Glomerular visceral epithelial cell (primary cell): ENCODE data around the gene ELAC2.

ENCODE experiments used
- DNase-seq: peaks from one replicate; pipeline ENCODE4 v3.0.0-alpha.2; 2016; ENCODE audit errors: extremely low spot score

ELAC2 gene

DNA sequence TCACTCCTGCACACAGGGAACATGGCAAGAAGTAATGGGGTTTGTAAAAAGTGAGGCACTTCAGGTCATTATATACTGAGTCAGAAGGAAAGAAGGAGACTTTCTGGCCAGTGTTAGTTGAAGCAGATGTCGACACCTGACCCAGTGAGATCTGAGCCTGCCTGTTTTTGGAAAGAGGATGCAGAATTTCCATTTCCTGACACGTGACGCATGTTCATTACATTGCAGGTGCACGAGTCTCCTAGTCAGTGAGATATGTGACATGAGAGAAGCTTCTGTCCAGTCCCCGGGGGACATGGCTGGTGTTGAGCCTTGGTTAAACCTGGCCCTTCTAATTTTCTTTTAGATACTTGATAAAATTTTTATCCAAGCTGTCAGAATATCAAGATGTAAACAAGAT is 62.3 kb downstream of the ELAC2 start:
- DNase-seq, result no peak

DNA sequence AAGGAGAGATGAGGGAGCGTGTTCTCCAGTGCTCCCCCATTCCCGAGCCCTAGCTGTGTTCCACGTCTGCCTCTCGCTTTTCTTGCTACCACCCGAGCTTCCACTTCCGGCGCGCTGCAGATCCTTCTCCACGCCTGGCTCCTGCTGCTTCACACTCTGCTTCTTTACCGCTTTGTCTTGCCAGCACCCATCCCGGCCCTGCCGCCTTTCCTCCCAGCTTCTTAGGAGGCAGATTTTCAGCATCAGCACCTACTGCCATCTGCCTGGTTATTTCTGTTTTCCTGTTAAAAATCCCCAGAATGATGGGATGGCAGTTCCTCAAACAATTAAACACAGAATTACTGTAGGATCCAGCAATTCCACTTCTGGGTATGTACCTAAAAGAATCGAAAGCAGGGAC is 64.7 kb downstream of the ELAC2 start:
- no peak for DNase-seq

DNA sequence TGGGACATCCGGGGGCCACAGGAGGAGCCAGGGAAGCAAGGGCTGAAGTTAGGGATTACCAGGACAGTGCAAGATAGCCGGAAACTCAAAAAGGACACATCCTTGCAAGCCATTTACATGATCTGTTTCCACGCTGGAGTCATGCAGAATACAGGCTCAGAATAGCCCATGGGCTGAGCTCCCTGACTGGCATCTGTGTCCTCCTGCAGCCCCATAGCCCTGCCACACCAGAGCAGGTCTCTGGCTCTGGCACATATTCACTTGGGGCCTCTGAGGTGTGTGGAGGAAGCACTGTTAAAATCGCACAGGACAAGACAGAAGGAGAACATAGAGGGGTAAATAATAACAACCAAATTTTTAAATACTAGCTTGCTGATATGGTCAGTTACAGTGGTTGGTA is 65.8 kb downstream of the ELAC2 start:
- DNase-seq, result no peak

DNA sequence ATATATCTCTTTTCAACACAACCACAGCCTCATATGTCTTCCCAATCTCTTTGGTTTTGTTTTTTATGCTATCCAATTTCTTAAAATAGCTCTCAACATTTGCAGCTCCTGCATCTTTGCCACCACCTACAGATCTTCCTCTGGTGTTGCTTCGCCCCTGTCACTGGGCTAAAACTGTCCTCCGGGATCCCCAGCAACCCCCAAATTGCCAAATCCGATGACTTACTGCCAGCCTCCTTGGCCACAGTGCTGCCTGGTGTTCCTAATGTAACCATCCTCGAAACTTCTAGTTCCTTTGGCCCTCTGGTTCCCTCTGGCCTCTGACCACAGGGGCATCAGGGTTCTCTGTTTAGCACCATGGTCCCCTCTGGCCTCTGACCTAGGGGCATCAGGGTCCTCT is 70.8 kb downstream of the ELAC2 start:
- no peak for DNase-seq
